Fibroblast of the aortic adventitia (primary cell): ENCODE measurements around the gene MYRIP. TPM values are rescaled to one million over a fixed set of nuclear protein-coding genes. Genes with fewer than 3 reads are reported as not detected.
"Not testable (repeated sequence)": the region's sequence is repeated elsewhere in the genome, so short reads cannot be mapped to it uniquely, and the experiment has no call there.

Source experiments
- DNase-seq: peaks from one replicate; pipeline ENCODE4 v3.0.0-alpha.2; 2010; ENCODE audit warnings: low read depth
- H3K4me3 ChIP-seq: 2 replicates; pipeline ENCODE4 v1.5.1; 2011; ENCODE audit warnings: low read depth, mild to moderate bottlenecking, control low read depth, low read length, moderate library complexity
- total RNA-seq: library from RNA; depleted of rRNA; stranded (reverse); fragments of >200 nt; gene quantifications from 2 replicates; pipeline ENCODE4 v1.2.3, GENCODE V29; 2012; ENCODE audit warnings: low replicate concordance
- TF ChIP-seq, protein P1 (sequence below): IDR thresholded peaks from 2 replicates; pipeline ENCODE4 v1.5.1; 2011; ENCODE audit warnings: mild to moderate bottlenecking, low read length, control low read depth, inconsistent platforms; ENCODE audit not compliant: insufficient read depth

MYRIP gene
- total RNA-seq, 1 donor, result 8.6 TPM

DNA sequence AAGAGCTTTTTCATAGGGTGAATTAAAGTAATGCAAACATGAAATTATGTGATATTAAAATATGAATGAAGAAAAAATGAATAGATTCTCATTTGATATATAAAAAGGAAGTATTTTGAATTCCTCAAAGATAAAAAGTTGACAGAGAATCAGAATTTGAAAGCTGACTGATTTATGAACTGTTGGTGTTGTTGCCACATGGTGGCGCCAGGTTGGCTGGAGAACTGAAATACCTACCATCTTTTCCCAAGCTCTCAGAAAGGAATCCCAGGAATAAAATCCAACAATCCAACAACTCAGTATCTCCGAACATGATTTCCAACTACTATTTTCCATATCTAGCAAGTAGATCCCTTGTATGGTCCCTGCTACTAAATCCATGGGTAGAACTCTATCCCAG is 3.1 kb downstream of the MYRIP start:
- no peak overlapping the region for H3K4me3 ChIP-seq
- TF ChIP-seq, protein P1, sequence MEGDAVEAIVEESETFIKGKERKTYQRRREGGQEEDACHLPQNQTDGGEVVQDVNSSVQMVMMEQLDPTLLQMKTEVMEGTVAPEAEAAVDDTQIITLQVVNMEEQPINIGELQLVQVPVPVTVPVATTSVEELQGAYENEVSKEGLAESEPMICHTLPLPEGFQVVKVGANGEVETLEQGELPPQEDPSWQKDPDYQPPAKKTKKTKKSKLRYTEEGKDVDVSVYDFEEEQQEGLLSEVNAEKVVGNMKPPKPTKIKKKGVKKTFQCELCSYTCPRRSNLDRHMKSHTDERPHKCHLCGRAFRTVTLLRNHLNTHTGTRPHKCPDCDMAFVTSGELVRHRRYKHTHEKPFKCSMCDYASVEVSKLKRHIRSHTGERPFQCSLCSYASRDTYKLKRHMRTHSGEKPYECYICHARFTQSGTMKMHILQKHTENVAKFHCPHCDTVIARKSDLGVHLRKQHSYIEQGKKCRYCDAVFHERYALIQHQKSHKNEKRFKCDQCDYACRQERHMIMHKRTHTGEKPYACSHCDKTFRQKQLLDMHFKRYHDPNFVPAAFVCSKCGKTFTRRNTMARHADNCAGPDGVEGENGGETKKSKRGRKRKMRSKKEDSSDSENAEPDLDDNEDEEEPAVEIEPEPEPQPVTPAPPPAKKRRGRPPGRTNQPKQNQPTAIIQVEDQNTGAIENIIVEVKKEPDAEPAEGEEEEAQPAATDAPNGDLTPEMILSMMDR, result peak; percentile 38
- DNase-seq, result peak; percentile 23

DNA sequence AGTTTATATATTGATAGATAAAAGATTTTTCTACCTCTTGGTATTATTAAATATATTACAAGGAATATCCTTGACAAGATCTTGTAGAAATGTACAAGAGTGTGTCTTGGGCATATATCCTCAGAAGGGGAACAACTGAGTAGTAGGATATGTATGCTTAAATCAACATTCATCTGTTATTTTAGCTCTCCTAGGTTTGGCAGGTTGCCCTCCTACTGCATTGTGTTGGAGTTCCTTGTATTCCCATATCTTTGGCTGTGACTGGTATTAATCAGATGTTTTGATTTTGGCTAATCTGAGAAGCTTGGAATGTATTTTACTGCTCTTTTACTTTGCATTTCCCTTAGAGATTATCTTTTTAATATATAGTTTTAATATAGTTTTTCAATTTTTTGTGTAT is 4.6 kb downstream of the MYRIP start:
- TF ChIP-seq, protein P1, result no peak
- peak; percentile 94 for DNase-seq
- no peak overlapping the region for H3K4me3 ChIP-seq

DNA sequence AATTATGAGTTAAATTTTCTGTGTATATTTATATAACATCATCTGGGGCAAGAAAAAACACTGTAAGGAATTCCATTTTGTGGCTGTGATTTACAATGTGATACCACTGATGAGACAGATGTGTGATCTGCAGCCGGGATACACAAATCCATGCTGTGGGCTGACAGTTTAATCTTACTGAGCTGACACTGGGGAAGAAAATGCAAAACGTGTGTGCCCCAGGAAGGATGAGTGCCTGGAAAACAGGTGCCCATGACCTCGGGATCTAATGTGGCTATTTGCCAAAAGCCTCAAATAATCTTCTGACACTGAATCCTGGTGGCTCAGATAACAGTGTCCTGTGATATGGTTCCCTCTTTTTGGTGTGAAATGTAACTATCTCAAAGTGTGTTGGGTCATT is 10.5 kb downstream of the MYRIP start:
- TF ChIP-seq, protein P1, result no peak
- no peak for DNase-seq
- no peak overlapping the region for H3K4me3 ChIP-seq

DNA sequence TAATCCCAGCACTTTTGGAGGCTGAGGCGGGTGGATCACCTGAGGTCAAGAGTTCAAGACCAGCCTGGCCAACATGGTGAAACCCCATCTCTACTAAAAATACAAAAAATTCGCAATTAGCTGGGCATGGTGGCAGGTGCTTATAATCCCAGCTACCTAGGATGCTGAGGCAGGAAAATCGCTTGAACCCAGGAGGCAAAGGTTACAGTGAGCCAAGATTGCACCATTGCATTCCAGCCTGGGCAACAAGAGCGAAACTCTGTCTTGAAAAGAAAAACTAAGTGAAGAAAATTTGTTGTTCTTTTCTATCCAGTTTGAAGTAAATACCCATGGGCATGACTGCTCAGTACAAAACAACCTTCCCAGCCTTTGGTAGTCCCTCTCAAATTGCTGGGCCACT is 24.4 kb downstream of the MYRIP start:
- not testable (repeated sequence) for DNase-seq, H3K4me3 ChIP-seq

DNA sequence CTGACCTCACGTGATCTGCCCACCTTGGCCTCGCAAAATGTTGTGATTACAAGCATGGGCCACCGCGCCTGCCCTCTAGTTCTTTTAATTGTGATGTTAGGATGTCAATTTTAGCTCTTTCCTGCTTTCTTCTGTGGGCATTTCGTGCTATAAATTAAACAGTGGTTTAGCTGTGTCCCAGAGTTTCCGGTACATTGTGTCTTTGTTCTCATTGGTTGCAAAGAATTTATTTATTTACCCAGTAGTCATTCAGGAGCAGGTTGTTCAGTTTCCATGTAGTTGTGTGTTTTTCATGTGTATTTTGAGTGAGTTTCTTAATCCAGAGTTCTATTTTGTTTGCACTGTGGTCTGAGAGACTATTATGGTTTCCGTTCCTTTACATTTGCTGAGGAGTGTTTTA is 30.1 kb downstream of the MYRIP start:
- TF ChIP-seq, protein P1, result no peak
- H3K4me3 ChIP-seq, result no peak overlapping the region
- DNase-seq, result no peak

DNA sequence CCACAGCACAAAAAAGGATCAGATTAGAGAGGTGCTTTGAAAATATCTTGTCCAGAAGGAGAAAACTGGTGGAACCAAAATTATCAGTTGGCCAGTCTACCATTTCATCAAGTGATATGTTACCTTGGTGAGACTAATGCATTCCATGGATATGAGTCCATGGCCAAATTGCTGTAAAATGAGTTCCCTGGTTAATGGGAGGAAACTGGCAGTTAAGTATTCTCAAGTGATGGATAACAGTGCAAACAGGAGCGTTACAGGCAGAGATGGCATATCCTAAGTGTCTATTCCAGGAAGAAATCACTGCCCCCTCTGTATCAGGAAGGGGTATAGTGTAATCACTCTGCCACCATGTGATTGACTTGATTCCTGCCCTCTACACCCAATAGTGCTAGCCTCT is 34.0 kb downstream of the MYRIP start:
- TF ChIP-seq, protein P1, result no peak
- H3K4me3 ChIP-seq, result no peak overlapping the region
- no peak for DNase-seq

DNA sequence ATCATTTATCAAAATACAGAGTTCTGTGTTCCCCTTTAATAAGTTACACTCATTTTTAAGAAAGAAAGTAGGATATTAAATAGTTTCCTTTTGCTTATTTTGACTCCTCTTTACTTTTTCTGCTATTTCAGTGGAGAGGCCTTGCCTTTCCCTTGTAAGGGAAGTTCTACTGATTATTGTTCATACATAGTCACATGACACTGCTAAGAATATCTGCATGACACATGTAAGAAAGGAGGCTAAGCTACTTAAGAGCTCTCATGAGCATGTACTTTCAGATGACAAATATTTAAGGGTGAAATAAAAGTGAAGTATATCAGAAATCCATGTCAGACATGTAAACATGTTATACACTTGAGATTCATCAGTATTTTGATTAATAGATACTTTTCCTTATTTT is 39.0 kb downstream of the MYRIP start:
- peak; percentile 28 for DNase-seq
- TF ChIP-seq, protein P1, result no peak
- no peak overlapping the region for H3K4me3 ChIP-seq
